Mesodermal cell (in vitro differentiated cells): ENCODE results near the gene ELMO3.

Experiments used
- H3K27ac ChIP-seq: 2 replicates; pipeline ENCODE4 v1.7.0; 2013; ENCODE audit warnings: mild to moderate bottlenecking, low read depth, low read length, moderate library complexity; ENCODE audit not compliant: severe bottlenecking
- H3K36me3 ChIP-seq: 2 replicates; pipeline ENCODE4 v1.7.1; 2013; ENCODE audit warnings: mild to moderate bottlenecking, low read length, moderate library complexity; ENCODE audit not compliant: control insufficient read depth, insufficient read depth
- H3K4me1 ChIP-seq: one replicate; pipeline ENCODE4 v1.7.1; 2013; ENCODE audit warnings: mild to moderate bottlenecking, low read length; ENCODE audit not compliant: insufficient read depth, control insufficient read depth, poor library complexity, severe bottlenecking
- H3K4me3 ChIP-seq: 2 replicates; pipeline ENCODE4 v1.7.0; 2013; ENCODE audit warnings: low read length, control low read depth, mild to moderate bottlenecking; ENCODE audit not compliant: insufficient read depth, poor library complexity, severe bottlenecking; ENCODE audit errors: extremely low read depth
- H3K9me3 ChIP-seq: 2 replicates; pipeline ENCODE4 v1.7.1; 2013; ENCODE audit warnings: mild to moderate bottlenecking, low read length, moderate library complexity; ENCODE audit not compliant: control insufficient read depth
- WGBS, 2 experiments: methylation state at CpG; one replicate each; pipeline ENCODE4 v1.1.5; 2013; ENCODE audit warnings: missing lambda C conversion rate in 2 of 2; ENCODE audit not compliant: insufficient coverage in 2 of 2; 5-methylcytosine and 5-hydroxymethylcytosine counted together

The ELMO3 gene

GRCh38 chr16:67190448-67191399 lies 8.2 kb upstream of the ELMO3 start:
- Histone ChIP-seq H3K4me1 (peaks cover 39% of the 10 kb centered on the region), H3K4me3 (no peak overlapping the region), H3K36me3 (peaks cover 29% of the 10 kb centered on the region), H3K9me3 (no peaks in the 10 kb centered on the region), H3K27ac (no peak overlapping the region)
- WGBS, 2 experiments, result 89 to 91% methylated on average over 5 to 6 of the region's 13 CpGs

- Histone ChIP-seq H3K36me3 (peaks cover 36% of the 10 kb centered on the region), H3K27ac (no peak overlapping the region), H3K9me3 (no peaks in the 10 kb centered on the region), H3K4me3 (peak overlapping the region; percentile 100), H3K4me1 (peaks cover 31% of the 10 kb centered on the region)
- 28 to 44% methylated on average over 6 to 7 of the region's 9 CpGs for WGBS, 2 experiments
Measured at GRCh38 chr16:67191411-67191994, 7.4 kb upstream of the ELMO3 start.

GRCh38 chr16:67191995-67192681 lies 6.8 kb upstream of the ELMO3 start, which contains the start of gene E2F4:
TSS of gene E2F4 (plus strand) at chr16:67192155. CDS start at chr16:67192228, 73 bp downstream.
- no peaks in the 10 kb centered on the region for H3K9me3 ChIP-seq
- WGBS, 2 experiments, result 0% methylated on average over 49 to 54 of the region's 54 CpGs
- H3K4me3 ChIP-seq, result peak within 1 kb of the TSS; percentile 100
- H3K36me3 ChIP-seq, result peaks cover 42% of the 10 kb centered on the region
- H3K4me1 ChIP-seq, result peaks cover 24% of the 10 kb centered on the region
- H3K27ac ChIP-seq, result peak within 1 kb of the TSS; percentile 23

GRCh38 chr16:67192781-67193361 lies 6.1 kb upstream of the ELMO3 start:
- Histone ChIP-seq H3K4me1 (peaks cover 19% of the 10 kb centered on the region), H3K4me3 (peak overlapping the region; percentile 100), H3K27ac (peak overlapping the region; percentile 23), H3K9me3 (no peaks in the 10 kb centered on the region), H3K36me3 (peaks cover 50% of the 10 kb centered on the region)
- 43 to 47% methylated on average over 16 to 17 of the region's 17 CpGs for WGBS, 2 experiments

- Histone ChIP-seq H3K27ac (no peak overlapping the region), H3K4me3 (peak overlapping the region; percentile 100), H3K4me1 (peaks cover 19% of the 10 kb centered on the region), H3K9me3 (no peaks in the 10 kb centered on the region), H3K36me3 (peaks cover 56% of the 10 kb centered on the region)
Measured at GRCh38 chr16:67193536-67193935, 5.4 kb upstream of the ELMO3 start.

GRCh38 chr16:67194260-67194659 lies 4.7 kb upstream of the ELMO3 start:
- Histone ChIP-seq H3K4me1 (peaks cover 19% of the 10 kb centered on the region), H3K27ac (no peak overlapping the region), H3K4me3 (no peak overlapping the region), H3K36me3 (peaks cover 62% of the 10 kb centered on the region), H3K9me3 (no peaks in the 10 kb centered on the region)
- WGBS, 2 experiments, result 100% methylated on average over 1 of the region's 6 CpGs

GRCh38 chr16:67195676-67196075 lies 3.3 kb upstream of the ELMO3 start:
- Histone ChIP-seq H3K4me3 (no peak overlapping the region), H3K9me3 (no peaks in the 10 kb centered on the region), H3K36me3 (peaks cover 70% of the 10 kb centered on the region), H3K27ac (no peak overlapping the region), H3K4me1 (peaks cover 14% of the 10 kb centered on the region)
- 87 to 92% methylated on average over 4 to 5 of the region's 5 CpGs for WGBS, 2 experiments

GRCh38 chr16:67196881-67197280 lies 2.0 kb upstream of the ELMO3 start:
- 100% methylated on average over 1 of the region's 1 CpG for whole genome bisulfite sequencing, 2 experiments
- no peak overlapping the region for H3K27ac ChIP-seq
- H3K36me3 ChIP-seq, result peaks cover 78% of the 10 kb centered on the region
- no peak overlapping the region for H3K4me3 ChIP-seq
- peaks cover 7% of the 10 kb centered on the region for H3K4me1 ChIP-seq
- H3K9me3 ChIP-seq, result no peaks in the 10 kb centered on the region

GRCh38 chr16:67197704-67198103 lies 1.2 kb upstream of the ELMO3 start:
- Histone ChIP-seq H3K4me1 (peaks cover 7% of the 10 kb centered on the region), H3K27ac (no peak overlapping the region), H3K4me3 (no peak overlapping the region), H3K9me3 (no peaks in the 10 kb centered on the region), H3K36me3 (peaks cover 86% of the 10 kb centered on the region)
- 90 to 97% methylated on average over 5 to 6 of the region's 6 CpGs for WGBS, 2 experiments

GRCh38 chr16:67198238-67198734 lies 645 bp upstream of the ELMO3 start:
- H3K36me3 ChIP-seq, result peaks cover 88% of the 10 kb centered on the region
- H3K27ac ChIP-seq, result no peak overlapping the region

More at GRCh38 chr16:67198238-67198734, 645 bp upstream of the ELMO3 start:
- 78 to 90% methylated on average over 6 to 8 of the region's 12 CpGs for WGBS, 2 experiments
- Histone ChIP-seq H3K4me1 (peaks cover 7% of the 10 kb centered on the region), H3K9me3 (no peaks in the 10 kb centered on the region), H3K4me3 (no peak overlapping the region)
